CD4-positive, CD25-positive, alpha-beta regulatory T cell (primary cell): Measurements from ENCODE around the gene NTF3. TPM values are rescaled to one million over a fixed set of nuclear protein-coding genes. Genes with fewer than 3 reads are reported as not detected.

Experiments used
- ATAC-seq, 2 donors: fragments of 150-1000 bp; cut with Tn5 transposase; one replicate each; pipeline ENCODE4 v1.10.0; 2021; ENCODE audit warnings: low read depth in 2 of 2, moderate number of reproducible peaks in 2 of 2, moderate library complexity in 1 of 2
- DNase-seq, 3 donors: peaks; one replicate each; pipeline versions ENCODE4 v3.0.0 to v3.0.0-alpha.2; 2012 to 2022; ENCODE audit warnings: mixed read lengths in 1 of 3
- H3K27ac ChIP-seq: one replicate; pipeline ENCODE4 v1.7.0; 2013; ENCODE audit warnings: mild to moderate bottlenecking, low read length; ENCODE audit not compliant: insufficient read depth, poor library complexity, severe bottlenecking
- H3K27me3 ChIP-seq: one replicate; pipeline ENCODE4 v1.7.0; 2013; ENCODE audit warnings: low read length; ENCODE audit not compliant: control insufficient read depth, insufficient read depth
- H3K36me3 ChIP-seq: one replicate; pipeline ENCODE4 v1.7.0; 2013; ENCODE audit warnings: mild to moderate bottlenecking, low read length, moderate library complexity; ENCODE audit not compliant: control insufficient read depth, insufficient read depth
- H3K4me1 ChIP-seq: 2 replicates; pipeline ENCODE4 v1.7.0; 2013; ENCODE audit warnings: mild to moderate bottlenecking, low read length; ENCODE audit not compliant: insufficient read depth, control insufficient read depth, poor library complexity, severe bottlenecking
- H3K4me3 ChIP-seq: one replicate; pipeline ENCODE4 v1.7.0; 2013; ENCODE audit warnings: low read depth, mild to moderate bottlenecking, low read length, moderate library complexity
- H3K9me3 ChIP-seq, 2 experiments: 1 replicate in 1 of 2; 2 replicates in 1 of 2; pipeline ENCODE4 v1.7.0; 2013; ENCODE audit warnings: low read length in 2 of 2, mild to moderate bottlenecking in 1 of 2, moderate library complexity in 1 of 2; ENCODE audit not compliant: control insufficient read depth in 2 of 2
- H3K27ac Mint-ChIP-seq, 3 donors: one replicate each; pipeline ENCODE4 v1.8.0; 2020 to 2022; ENCODE audit warnings: mild to moderate bottlenecking in 3 of 3, mixed read lengths in 3 of 3, moderate library complexity in 2 of 3
- H3K27me3 Mint-ChIP-seq: one replicate; pipeline ENCODE4 v1.8.0; 2022; ENCODE audit warnings: mild to moderate bottlenecking, mixed read lengths
- H3K36me3 Mint-ChIP-seq: one replicate; pipeline ENCODE4 v1.8.0; 2020; ENCODE audit warnings: mixed read lengths
- H3K4me1 Mint-ChIP-seq, 4 donors: one replicate each; pipeline ENCODE4 v1.8.0; 2020 to 2022; ENCODE audit warnings: mixed read lengths in 4 of 4, mild to moderate bottlenecking in 1 of 4
- H3K4me3 Mint-ChIP-seq, 4 donors: one replicate each; pipeline ENCODE4 v1.8.0; 2020 to 2022; ENCODE audit warnings: mild to moderate bottlenecking in 4 of 4, mixed read lengths in 4 of 4, moderate library complexity in 3 of 4
- H3K9me3 Mint-ChIP-seq, 7 donors: one replicate each; pipeline ENCODE4 v1.8.0; 2020 to 2022; ENCODE audit warnings: mixed read lengths in 7 of 7, mild to moderate bottlenecking in 3 of 7, moderate library complexity in 2 of 7
- polyA plus RNA-seq, 4 donors: library from polyadenylated mRNA; unstranded; fragments of 300-500 nt; fragmentation: Illumina TruSeq; gene quantifications; one replicate each; pipeline ENCODE4 v1.2.3, GENCODE V29; 2021
- total RNA-seq: library from RNA; stranded (reverse); gene quantifications from one replicate; pipeline ENCODE4 v1.2.3, GENCODE V29; 2022

Gene NTF3
- total and polyA plus RNA-seq, 5 donors from 2014 or later, result not detected

- H3K27ac ChIP-seq, result no peak overlapping the region
- H3K4me1 Mint-ChIP-seq, result no peaks in the 10 kb centered on the region
- no peak overlapping the region for H3K4me3 ChIP-seq
- H3K27me3 Mint-ChIP-seq, result peaks cover 7% of the 10 kb centered on the region
- no peaks in the 10 kb centered on the region for H3K36me3 Mint-ChIP-seq
- no peaks in the 10 kb centered on the region for H3K36me3 ChIP-seq
- H3K4me1 ChIP-seq, result no peaks in the 10 kb centered on the region
- peaks cover 0 to 3% (median 0%) of the 10 kb centered on the region in 7 donors for H3K9me3 Mint-ChIP-seq
- H3K27ac Mint-ChIP-seq, result no peak overlapping the region
- no peaks in the 10 kb centered on the region for H3K9me3 ChIP-seq
- ATAC-seq, result no peak
- DNase-seq, result no peak
- no peaks in the 10 kb centered on the region for H3K27me3 ChIP-seq
- H3K4me3 Mint-ChIP-seq, result no peak overlapping the region
Measured at GRCh38 chr12:5511644-5512600, 80.0 kb downstream of the NTF3 start.

DNA sequence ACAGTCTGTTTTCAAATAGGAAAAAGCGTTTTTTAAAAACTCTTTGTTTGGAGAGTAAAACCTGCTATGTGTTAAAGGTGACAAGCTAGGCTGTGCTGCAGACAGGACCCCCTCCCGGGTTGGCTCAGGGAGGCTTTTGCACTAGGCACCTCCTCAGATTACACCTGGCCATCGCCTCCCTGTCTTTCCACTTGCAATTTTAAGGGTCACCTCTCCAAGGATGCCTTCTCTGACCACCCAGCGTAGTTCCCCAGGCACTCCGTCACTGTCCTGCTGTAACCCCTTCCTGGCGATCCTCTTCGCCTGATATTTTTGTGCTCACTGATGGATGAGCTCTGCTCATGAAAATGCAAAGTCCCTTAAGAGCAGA, 80.7 kb downstream of the NTF3 start:
- Mint-ChIP-seq H3K4me3 (no peak overlapping the region), H3K36me3 (no peaks in the 10 kb centered on the region), H3K27me3 (peaks cover 7% of the 10 kb centered on the region), H3K9me3 (peaks cover 0 to 3% (median 0%) of the 10 kb centered on the region in 7 donors), H3K4me1 (no peaks in the 10 kb centered on the region), H3K27ac (no peak overlapping the region)
- Histone ChIP-seq H3K9me3 (no peaks in the 10 kb centered on the region), H3K4me3 (no peak overlapping the region), H3K27ac (no peak overlapping the region), H3K27me3 (no peaks in the 10 kb centered on the region), H3K4me1 (no peaks in the 10 kb centered on the region), H3K36me3 (no peaks in the 10 kb centered on the region)
- DNase-seq, result no peak
- ATAC-seq, result no peak

GRCh38 chr12:5513406-5513805, 81.5 kb downstream of the NTF3 start:
- H3K27me3 ChIP-seq, result no peaks in the 10 kb centered on the region
- Mint-ChIP-seq H3K4me1 (no peaks in the 10 kb centered on the region), H3K4me3 (no peak overlapping the region), H3K27ac (no peak overlapping the region), H3K36me3 (no peaks in the 10 kb centered on the region), H3K9me3 (peaks cover 0 to 3% (median 0%) of the 10 kb centered on the region in 7 donors), H3K27me3 (peaks cover 7% of the 10 kb centered on the region)
- no peak for ATAC-seq
- no peaks in the 10 kb centered on the region for H3K36me3 ChIP-seq
- no peak overlapping the region for H3K4me3 ChIP-seq
- H3K9me3 ChIP-seq, result no peaks in the 10 kb centered on the region
- no peak overlapping the region for H3K27ac ChIP-seq
- H3K4me1 ChIP-seq, result no peaks in the 10 kb centered on the region
- DNase-seq, result no peak

- Histone ChIP-seq H3K9me3 (no peaks in the 10 kb centered on the region), H3K4me3 (no peak overlapping the region), H3K36me3 (no peaks in the 10 kb centered on the region), H3K4me1 (no peaks in the 10 kb centered on the region), H3K27me3 (no peaks in the 10 kb centered on the region), H3K27ac (no peak overlapping the region)
- DNase-seq (no peak), ATAC-seq (no peak)
- H3K27ac Mint-ChIP-seq, result no peak overlapping the region
- H3K36me3 Mint-ChIP-seq, result no peaks in the 10 kb centered on the region
- no peak overlapping the region for H3K4me3 Mint-ChIP-seq
- H3K4me1 Mint-ChIP-seq, result no peaks in the 10 kb centered on the region
- peaks cover 7% of the 10 kb centered on the region for H3K27me3 Mint-ChIP-seq
- H3K9me3 Mint-ChIP-seq, result peaks cover 0 to 3% (median 0%) of the 10 kb centered on the region in 7 donors
Measured at GRCh38 chr12:5514016-5514415, 82.1 kb downstream of the NTF3 start.

DNA sequence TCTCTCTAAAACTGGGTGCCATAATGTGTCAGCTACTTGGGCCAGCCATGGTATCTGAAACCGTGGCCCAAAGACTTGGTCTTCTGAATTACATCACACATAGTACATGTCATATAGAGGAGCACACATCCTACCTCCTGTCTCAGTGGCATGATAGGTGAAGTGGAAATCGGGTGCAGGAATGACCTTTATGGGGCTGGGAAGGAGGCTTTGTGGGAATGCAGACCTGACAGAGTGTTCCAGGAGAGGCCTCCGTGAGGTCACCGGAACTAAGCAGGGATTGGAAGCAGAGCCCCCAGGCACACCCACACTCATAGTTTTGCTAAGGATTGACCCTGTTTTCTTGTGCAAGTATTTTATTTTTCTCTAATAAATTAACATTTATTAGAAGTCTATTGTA, 82.6 kb downstream of the NTF3 start:
- no peaks in the 10 kb centered on the region for H3K4me1 ChIP-seq
- no peaks in the 10 kb centered on the region for H3K36me3 ChIP-seq
- no peak overlapping the region for H3K27ac ChIP-seq
- H3K4me3 ChIP-seq, result no peak overlapping the region
- H3K27me3 ChIP-seq, result no peaks in the 10 kb centered on the region
- no peaks in the 10 kb centered on the region for H3K4me1 Mint-ChIP-seq
- no peak for ATAC-seq
- H3K9me3 ChIP-seq, result no peaks in the 10 kb centered on the region
- DNase-seq, result no peak
- H3K36me3 Mint-ChIP-seq, result no peaks in the 10 kb centered on the region
- no peak overlapping the region for H3K27ac Mint-ChIP-seq
- H3K27me3 Mint-ChIP-seq, result peaks cover 7% of the 10 kb centered on the region
- no peak overlapping the region for H3K4me3 Mint-ChIP-seq
- H3K9me3 Mint-ChIP-seq, result peaks cover 0 to 3% (median 0%) of the 10 kb centered on the region in 7 donors

- no peaks in the 10 kb centered on the region for H3K36me3 Mint-ChIP-seq
- Histone ChIP-seq H3K4me3 (no peak overlapping the region), H3K36me3 (no peaks in the 10 kb centered on the region), H3K4me1 (no peaks in the 10 kb centered on the region), H3K9me3 (no peaks in the 10 kb centered on the region), H3K27me3 (no peaks in the 10 kb centered on the region), H3K27ac (no peak overlapping the region)
- no peak for ATAC-seq
- H3K4me1 Mint-ChIP-seq, result no peaks in the 10 kb centered on the region
- no peak overlapping the region for H3K27ac Mint-ChIP-seq
- H3K9me3 Mint-ChIP-seq, result peaks cover 0 to 3% (median 0%) of the 10 kb centered on the region in 7 donors
- H3K27me3 Mint-ChIP-seq, result peaks cover 7% of the 10 kb centered on the region
- no peak overlapping the region for H3K4me3 Mint-ChIP-seq
- DNase-seq, result no peak
Measured at GRCh38 chr12:5515458-5515857, 83.5 kb downstream of the NTF3 start.

DNA sequence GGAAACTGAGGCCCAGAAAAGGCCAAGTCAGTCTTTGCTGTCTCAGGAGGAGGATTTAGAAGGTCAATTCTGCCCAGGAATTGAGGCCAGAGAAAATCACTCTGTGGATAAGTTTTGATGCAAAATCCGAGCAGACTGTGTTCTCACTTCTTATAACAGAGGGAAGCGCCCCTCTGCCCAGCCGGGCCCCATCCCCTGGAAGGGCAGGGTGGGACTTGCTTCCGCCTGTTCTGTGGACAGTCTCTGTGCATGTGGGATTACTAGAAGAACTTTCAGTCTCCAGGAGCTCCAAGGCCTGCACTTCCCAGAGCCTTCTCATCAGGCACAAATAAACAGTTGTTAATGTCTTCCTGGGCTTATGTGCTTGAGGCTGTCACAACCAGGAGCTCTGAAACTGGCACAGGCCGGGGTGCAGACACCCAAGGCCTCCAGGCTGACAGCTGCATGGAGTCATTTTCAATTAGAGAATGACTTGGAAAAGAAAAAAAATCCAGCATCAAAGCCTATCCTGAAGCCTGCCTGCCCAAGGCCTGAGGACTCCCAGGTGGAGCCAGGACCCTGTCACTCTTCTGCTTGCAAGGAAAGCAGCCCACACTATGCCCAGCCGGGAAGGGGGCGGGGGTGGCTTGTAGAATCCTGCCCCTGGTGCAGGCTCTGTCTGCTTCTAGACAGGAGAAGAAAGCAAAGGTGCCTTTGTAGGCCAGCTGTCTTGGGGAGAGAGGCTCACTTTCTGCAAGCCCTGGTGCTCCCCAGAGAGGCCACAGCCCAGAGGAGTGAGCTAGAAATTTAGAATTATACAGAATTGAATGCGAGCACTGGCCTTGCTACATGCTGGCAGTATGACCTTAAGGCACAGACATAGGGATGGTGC, 84.7 kb downstream of the NTF3 start:
- no peaks in the 10 kb centered on the region for H3K9me3 ChIP-seq
- H3K27ac ChIP-seq, result no peak overlapping the region
- peaks cover 0 to 3% (median 0%) of the 10 kb centered on the region in 7 donors for H3K9me3 Mint-ChIP-seq
- no peaks in the 10 kb centered on the region for H3K4me1 ChIP-seq
- H3K4me3 Mint-ChIP-seq, result no peak overlapping the region
- H3K4me1 Mint-ChIP-seq, result no peaks in the 10 kb centered on the region
- no peak for DNase-seq
- H3K27me3 Mint-ChIP-seq, result no peaks in the 10 kb centered on the region
- no peaks in the 10 kb centered on the region for H3K36me3 Mint-ChIP-seq
- no peaks in the 10 kb centered on the region for H3K36me3 ChIP-seq
- H3K27me3 ChIP-seq, result no peaks in the 10 kb centered on the region
- no peak overlapping the region for H3K27ac Mint-ChIP-seq
- H3K4me3 ChIP-seq, result no peak overlapping the region
- ATAC-seq, result no peak
